Lower leg skin (tissue), 3 donors: ENCODE measurements around the gene ISCU.

Experiments used
- CTCF ChIP-seq, 3 donors: fragments of 450-650 bp; IDR thresholded peaks; one replicate each; pipeline ENCODE4 v1.5.1; 2016; ENCODE audit warnings: antibody characterized with exemption in 3 of 3, mild to moderate bottlenecking in 3 of 3, moderate library complexity in 2 of 3
- POLR2A ChIP-seq, 2 donors: fragments of 450-650 bp; IDR thresholded peaks; one replicate each; pipeline ENCODE4 v1.6.1; 2016 to 2017; ENCODE audit warnings: antibody characterized with exemption in 2 of 2, mild to moderate bottlenecking in 1 of 2, moderate library complexity in 1 of 2

DNA sequence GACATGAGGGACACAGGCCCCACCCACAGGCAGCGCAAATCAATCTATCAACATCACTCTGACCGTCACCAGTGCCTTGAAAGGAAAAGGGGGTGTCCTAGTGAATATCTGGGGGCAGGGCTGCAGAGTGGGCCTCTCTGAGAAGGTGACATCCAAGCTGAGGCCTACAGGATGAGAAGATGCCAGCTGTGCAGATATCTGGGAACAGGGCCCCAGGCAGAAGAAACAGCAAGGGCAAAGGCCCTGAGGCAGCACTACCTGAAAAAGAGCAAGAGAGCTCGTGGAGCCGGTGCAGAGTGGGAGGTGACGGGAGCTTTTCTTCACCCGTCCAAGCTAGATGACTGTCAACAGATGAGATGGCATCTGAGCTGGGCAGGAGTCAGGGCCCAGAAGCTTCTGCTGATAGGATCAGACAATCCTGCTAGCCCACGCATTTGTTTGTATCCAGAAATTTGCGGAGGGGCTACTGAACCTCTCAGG is 48.0 kb downstream of the ISCU start:
- TF ChIP-seq CTCF (IDR thresholded peaks at IDR 0.05) (no peak), POLR2A (IDR thresholded peaks at IDR 0.05) (no peak)
